ENCODE measurements around the gene TBC1D14. TPM values are rescaled to one million over a fixed set of nuclear protein-coding genes. Genes with fewer than 3 reads are reported as not detected.

The TBC1D14 gene
- total and polyA plus RNA-seq, 10 of the 15 experiments (the other 5 are each of a cell fraction or from before 2014, with no cell fraction given) = 0.87 to 39.3 (median 30.1) TPM

DNA sequence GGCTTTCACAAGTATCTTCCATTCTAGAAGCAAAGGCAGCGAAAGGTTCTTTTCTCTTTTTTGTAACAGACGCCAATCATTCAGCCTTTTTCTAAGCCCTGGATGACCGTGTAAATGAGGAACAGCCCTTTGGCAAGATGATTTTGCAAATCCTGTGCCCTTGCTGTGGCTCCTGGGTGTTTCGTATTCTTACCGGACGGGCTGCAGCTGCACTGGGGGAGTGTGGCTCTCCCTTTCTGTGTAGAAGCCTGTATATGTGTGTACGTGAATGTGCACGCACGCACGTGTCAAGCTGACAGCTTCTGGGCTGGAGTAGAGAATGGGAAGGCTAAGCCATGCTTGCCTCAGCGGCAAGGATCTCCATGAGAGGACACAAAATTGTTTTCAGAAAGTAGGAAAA is 150.0 kb downstream of the TBC1D14 start:
- Histone ChIP-seq H3K9me3 (replicated peaks; ENCODE audit: control insufficient read depth, insufficient read depth, low read length) (no peaks in the 10 kb centered on the region), H3K36me3 (ENCODE audit: control insufficient read depth in 2 of 2, insufficient read depth in 2 of 2, low read length in 1 of 2) (peaks cover 22 to 37% of the 10 kb centered on the region in 2 experiments), H3K4me3 (no peak overlapping the region), H3K27ac (ENCODE audit: control insufficient read depth, insufficient read depth) (no peak overlapping the region), H2AFZ (ENCODE audit: control insufficient read depth, low read depth, low read length) (no peak overlapping the region), H4K20me1 (ENCODE audit: control insufficient read depth, insufficient read depth) (peaks cover 4% of the 10 kb centered on the region; the same call in 1 of the 2 replicates), H3K4me1 (ENCODE audit: control insufficient read depth, insufficient read depth, low read length) (peaks cover 14% of the 10 kb centered on the region), H3K4me2 (ENCODE audit: control insufficient read depth, insufficient read depth) (no peak overlapping the region), H3K79me2 (ENCODE audit: control insufficient read depth, insufficient read depth, low read length) (peaks cover 7% of the 10 kb centered on the region), H3K9ac (ENCODE audit: control insufficient read depth, insufficient read depth, low read length) (no peak overlapping the region), H3K27me3 (replicated peaks in 1 of 2; ENCODE audit: control insufficient read depth in 2 of 2, insufficient read depth in 2 of 2, low read length in 1 of 2) (no peaks in the 10 kb centered on the region)
- ChIA-PET SMC1A (ENCODE audit: uncharacterized antibody, unreplicated experiment) (interaction anchor here (1.1 to 3.1 kb wide), 4 partner anchors 8 to 160 kb away, joined by 4 to 20 read pairs (median 6); partner anchors contain the start of genes GRPEL1 and TADA2B), RAD21 (ENCODE audit: unreplicated experiment) (interaction anchor here (2.5 kb wide), 1 partner anchor 17 kb away, joined by 9 read pairs; the partner anchor contains the start of gene TADA2B), POLR2A (no interaction called here), CTCF (interaction anchor here (1.2 to 5.6 kb wide), 3 partner anchors 9 to 14 kb away, joined by 3 to 41 read pairs (median 12); partner anchors contain the start of gene GRPEL1)
- FAIRE-seq = no peak
- in situ Hi-C loops (cut with MboI) = no loop called here
- BruUV-seq (replicated peaks) = no TSS peak
- TF ChIP-seq RBBP5 (conservative IDR thresholded peaks at IDR 0.05) (no peak), RB1 (IDR thresholded peaks at IDR 0.05; ENCODE audit: borderline replicate concordance) (no peak), IRF4 (IDR thresholded peaks at IDR 0.05; ENCODE audit: low read depth, low read length) (no peak), FOXM1 (IDR thresholded peaks at IDR 0.05; ENCODE audit: low read depth, low read length) (no peak), ETV6 (conservative IDR thresholded peaks at IDR 0.05 in 1 of 2, IDR thresholded peaks at IDR 0.05 in 1 of 2; ENCODE audit: borderline replicate concordance in 1 of 2, low read depth in 1 of 2) (no peak), HDAC2 (IDR thresholded peaks at IDR 0.05) (no peak)
- TF ChIP-seq, protein P1, sequence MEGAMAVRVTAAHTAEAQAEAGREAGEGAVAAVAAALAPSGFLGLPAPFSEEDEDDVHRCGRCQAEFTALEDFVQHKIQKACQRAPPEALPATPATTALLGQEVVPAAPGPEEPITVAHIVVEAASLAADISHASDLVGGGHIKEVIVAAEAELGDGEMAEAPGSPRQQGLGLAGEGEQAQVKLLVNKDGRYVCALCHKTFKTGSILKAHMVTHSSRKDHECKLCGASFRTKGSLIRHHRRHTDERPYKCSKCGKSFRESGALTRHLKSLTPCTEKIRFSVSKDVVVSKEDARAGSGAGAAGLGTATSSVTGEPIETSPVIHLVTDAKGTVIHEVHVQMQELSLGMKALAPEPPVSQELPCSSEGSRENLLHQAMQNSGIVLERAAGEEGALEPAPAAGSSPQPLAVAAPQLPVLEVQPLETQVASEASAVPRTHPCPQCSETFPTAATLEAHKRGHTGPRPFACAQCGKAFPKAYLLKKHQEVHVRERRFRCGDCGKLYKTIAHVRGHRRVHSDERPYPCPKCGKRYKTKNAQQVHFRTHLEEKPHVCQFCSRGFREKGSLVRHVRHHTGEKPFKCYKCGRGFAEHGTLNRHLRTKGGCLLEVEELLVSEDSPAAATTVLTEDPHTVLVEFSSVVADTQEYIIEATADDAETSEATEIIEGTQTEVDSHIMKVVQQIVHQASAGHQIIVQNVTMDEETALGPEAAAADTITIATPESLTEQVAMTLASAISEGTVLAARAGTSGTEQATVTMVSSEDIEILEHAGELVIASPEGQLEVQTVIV (IDR thresholded peaks at IDR 0.05; ENCODE audit: borderline replicate concordance, partially characterized antibody) = no peak
- 91% methylated on average over 11 of the region's 11 CpGs for WGBS (ENCODE audit: insufficient coverage, insufficient replicate concordance, low lambda C conversion rate, missing lambda C conversion rate)
- DNase-seq (ENCODE audit: low read depth, low spot score) = no peak
- intact Hi-C loops (cut with micrococcal nuclease; ENCODE audit: unreplicated experiment) = loop anchor here (2.0 kb wide), 1 partner anchor 15 kb away; no protein-coding TSS in a partner anchor
- ATAC-seq = no peak
